OCI-LY7 (cell line): ENCODE results near the gene NUP155.

ENCODE experiments used
- EZH2phosphoT487 ChIP-seq: fragments of 200-600 bp; sonication (generic); IDR thresholded peaks from 2 replicates; pipeline ENCODE4 v1.6.1; 2018; ENCODE audit warnings: low read depth, borderline replicate concordance, mild to moderate bottlenecking, mixed run types, antibody characterized with exemption, low read length, moderate library complexity, mixed read lengths
- TF ChIP-seq, protein P1 (sequence below): fragments of 200-600 bp; sonication (generic); conservative IDR thresholded peaks from 2 replicates; pipeline ENCODE4 v1.5.1; 2014; ENCODE audit warnings: mild to moderate bottlenecking, antibody characterized with exemption, low read length, moderate library complexity, mixed read lengths

DNA sequence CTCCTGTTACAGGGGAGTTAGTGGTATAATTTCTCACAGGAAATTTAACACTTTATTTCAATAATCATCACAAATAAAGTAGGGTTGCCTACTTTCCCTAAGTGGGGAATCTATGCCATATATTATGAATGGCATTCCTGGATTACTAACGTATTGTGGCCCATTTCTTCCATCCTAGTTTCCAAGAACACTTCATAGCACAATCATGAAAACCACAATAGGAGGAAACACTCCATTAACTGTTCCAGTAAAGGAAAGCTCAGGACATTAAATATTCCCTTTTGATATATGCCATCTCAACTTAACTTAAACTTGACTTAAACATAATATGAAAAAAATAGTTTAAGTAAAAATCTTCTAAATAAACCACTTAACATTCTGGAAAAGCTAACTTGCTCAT is 123.9 kb downstream of the NUP155 start:
- TF ChIP-seq, protein P1, sequence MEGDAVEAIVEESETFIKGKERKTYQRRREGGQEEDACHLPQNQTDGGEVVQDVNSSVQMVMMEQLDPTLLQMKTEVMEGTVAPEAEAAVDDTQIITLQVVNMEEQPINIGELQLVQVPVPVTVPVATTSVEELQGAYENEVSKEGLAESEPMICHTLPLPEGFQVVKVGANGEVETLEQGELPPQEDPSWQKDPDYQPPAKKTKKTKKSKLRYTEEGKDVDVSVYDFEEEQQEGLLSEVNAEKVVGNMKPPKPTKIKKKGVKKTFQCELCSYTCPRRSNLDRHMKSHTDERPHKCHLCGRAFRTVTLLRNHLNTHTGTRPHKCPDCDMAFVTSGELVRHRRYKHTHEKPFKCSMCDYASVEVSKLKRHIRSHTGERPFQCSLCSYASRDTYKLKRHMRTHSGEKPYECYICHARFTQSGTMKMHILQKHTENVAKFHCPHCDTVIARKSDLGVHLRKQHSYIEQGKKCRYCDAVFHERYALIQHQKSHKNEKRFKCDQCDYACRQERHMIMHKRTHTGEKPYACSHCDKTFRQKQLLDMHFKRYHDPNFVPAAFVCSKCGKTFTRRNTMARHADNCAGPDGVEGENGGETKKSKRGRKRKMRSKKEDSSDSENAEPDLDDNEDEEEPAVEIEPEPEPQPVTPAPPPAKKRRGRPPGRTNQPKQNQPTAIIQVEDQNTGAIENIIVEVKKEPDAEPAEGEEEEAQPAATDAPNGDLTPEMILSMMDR: no peak
- no peak for TF ChIP-seq EZH2phosphoT487
